Measurements from ENCODE around the gene GPC1. TPM values are rescaled to one million over a fixed set of nuclear protein-coding genes. Genes with fewer than 3 reads are reported as not detected.

Gene GPC1
- total and polyA plus RNA-seq, 2 experiments from 2014 or later: 9.0 to 46.2 TPM

GRCh38 chr2:240395448-240395847 is 40.0 kb upstream of the GPC1 start:
- Histone ChIP-seq H3K36me3 (ENCODE audit: insufficient read depth) (no peaks in the 10 kb centered on the region), H3K4me3 (no peak overlapping the region), H3K4me1 (ENCODE audit: insufficient read depth) (no peaks in the 10 kb centered on the region), H4K20me1 (replicated peaks; ENCODE audit: insufficient read depth) (no peaks in the 10 kb centered on the region), H2AFZ (no peak overlapping the region), H3K79me2 (replicated peaks; ENCODE audit: insufficient read depth) (no peaks in the 10 kb centered on the region), H3K27me3 (ENCODE audit: insufficient read depth) (no peaks in the 10 kb centered on the region), H3K27ac (ENCODE audit: low read depth) (no peak overlapping the region), H3F3A (replicated peaks; ENCODE audit: low read depth) (no peaks in the 10 kb centered on the region), H3K9me2 (ENCODE audit: insufficient read depth) (no peaks in the 10 kb centered on the region), H3K4me2 (no peak overlapping the region)
- TF ChIP-seq ZNF331 (CRISPR knock-in tag; IDR thresholded peaks at IDR 0.05; ENCODE audit: low read depth) (no peak), STAT1 (IDR thresholded peaks at IDR 0.05; ENCODE audit: unreplicated experiment) (no peak), ZNF114 (CRISPR knock-in tag; IDR thresholded peaks at IDR 0.05) (no peak), POLR2AphosphoS5 (IDR thresholded peaks at IDR 0.05; ENCODE audit: low read depth) (no peak), EZH2 (IDR thresholded peaks at IDR 0.05; ENCODE audit: low read depth, unreplicated experiment) (no peak), JUNB (IDR thresholded peaks at IDR 0.05; ENCODE audit: unreplicated experiment) (no peak), NANOG (IDR thresholded peaks at IDR 0.05; ENCODE audit: borderline replicate concordance) (no peak), REST (IDR thresholded peaks at IDR 0.05; ENCODE audit: unreplicated experiment) (no peak), CREB1 (CRISPR knock-in tag; IDR thresholded peaks at IDR 0.05; ENCODE audit: low read depth) (no peak), EZH2phosphoT487 (IDR thresholded peaks at IDR 0.05; ENCODE audit: unreplicated experiment) (no peak), ETS1 (IDR thresholded peaks at IDR 0.05) (no peak)
- TF ChIP-seq, protein P1, sequence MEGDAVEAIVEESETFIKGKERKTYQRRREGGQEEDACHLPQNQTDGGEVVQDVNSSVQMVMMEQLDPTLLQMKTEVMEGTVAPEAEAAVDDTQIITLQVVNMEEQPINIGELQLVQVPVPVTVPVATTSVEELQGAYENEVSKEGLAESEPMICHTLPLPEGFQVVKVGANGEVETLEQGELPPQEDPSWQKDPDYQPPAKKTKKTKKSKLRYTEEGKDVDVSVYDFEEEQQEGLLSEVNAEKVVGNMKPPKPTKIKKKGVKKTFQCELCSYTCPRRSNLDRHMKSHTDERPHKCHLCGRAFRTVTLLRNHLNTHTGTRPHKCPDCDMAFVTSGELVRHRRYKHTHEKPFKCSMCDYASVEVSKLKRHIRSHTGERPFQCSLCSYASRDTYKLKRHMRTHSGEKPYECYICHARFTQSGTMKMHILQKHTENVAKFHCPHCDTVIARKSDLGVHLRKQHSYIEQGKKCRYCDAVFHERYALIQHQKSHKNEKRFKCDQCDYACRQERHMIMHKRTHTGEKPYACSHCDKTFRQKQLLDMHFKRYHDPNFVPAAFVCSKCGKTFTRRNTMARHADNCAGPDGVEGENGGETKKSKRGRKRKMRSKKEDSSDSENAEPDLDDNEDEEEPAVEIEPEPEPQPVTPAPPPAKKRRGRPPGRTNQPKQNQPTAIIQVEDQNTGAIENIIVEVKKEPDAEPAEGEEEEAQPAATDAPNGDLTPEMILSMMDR (conservative IDR thresholded peaks at IDR 0.05; ENCODE audit: low read depth in 2 of 2): no peak
- TF ChIP-seq, protein P2, sequence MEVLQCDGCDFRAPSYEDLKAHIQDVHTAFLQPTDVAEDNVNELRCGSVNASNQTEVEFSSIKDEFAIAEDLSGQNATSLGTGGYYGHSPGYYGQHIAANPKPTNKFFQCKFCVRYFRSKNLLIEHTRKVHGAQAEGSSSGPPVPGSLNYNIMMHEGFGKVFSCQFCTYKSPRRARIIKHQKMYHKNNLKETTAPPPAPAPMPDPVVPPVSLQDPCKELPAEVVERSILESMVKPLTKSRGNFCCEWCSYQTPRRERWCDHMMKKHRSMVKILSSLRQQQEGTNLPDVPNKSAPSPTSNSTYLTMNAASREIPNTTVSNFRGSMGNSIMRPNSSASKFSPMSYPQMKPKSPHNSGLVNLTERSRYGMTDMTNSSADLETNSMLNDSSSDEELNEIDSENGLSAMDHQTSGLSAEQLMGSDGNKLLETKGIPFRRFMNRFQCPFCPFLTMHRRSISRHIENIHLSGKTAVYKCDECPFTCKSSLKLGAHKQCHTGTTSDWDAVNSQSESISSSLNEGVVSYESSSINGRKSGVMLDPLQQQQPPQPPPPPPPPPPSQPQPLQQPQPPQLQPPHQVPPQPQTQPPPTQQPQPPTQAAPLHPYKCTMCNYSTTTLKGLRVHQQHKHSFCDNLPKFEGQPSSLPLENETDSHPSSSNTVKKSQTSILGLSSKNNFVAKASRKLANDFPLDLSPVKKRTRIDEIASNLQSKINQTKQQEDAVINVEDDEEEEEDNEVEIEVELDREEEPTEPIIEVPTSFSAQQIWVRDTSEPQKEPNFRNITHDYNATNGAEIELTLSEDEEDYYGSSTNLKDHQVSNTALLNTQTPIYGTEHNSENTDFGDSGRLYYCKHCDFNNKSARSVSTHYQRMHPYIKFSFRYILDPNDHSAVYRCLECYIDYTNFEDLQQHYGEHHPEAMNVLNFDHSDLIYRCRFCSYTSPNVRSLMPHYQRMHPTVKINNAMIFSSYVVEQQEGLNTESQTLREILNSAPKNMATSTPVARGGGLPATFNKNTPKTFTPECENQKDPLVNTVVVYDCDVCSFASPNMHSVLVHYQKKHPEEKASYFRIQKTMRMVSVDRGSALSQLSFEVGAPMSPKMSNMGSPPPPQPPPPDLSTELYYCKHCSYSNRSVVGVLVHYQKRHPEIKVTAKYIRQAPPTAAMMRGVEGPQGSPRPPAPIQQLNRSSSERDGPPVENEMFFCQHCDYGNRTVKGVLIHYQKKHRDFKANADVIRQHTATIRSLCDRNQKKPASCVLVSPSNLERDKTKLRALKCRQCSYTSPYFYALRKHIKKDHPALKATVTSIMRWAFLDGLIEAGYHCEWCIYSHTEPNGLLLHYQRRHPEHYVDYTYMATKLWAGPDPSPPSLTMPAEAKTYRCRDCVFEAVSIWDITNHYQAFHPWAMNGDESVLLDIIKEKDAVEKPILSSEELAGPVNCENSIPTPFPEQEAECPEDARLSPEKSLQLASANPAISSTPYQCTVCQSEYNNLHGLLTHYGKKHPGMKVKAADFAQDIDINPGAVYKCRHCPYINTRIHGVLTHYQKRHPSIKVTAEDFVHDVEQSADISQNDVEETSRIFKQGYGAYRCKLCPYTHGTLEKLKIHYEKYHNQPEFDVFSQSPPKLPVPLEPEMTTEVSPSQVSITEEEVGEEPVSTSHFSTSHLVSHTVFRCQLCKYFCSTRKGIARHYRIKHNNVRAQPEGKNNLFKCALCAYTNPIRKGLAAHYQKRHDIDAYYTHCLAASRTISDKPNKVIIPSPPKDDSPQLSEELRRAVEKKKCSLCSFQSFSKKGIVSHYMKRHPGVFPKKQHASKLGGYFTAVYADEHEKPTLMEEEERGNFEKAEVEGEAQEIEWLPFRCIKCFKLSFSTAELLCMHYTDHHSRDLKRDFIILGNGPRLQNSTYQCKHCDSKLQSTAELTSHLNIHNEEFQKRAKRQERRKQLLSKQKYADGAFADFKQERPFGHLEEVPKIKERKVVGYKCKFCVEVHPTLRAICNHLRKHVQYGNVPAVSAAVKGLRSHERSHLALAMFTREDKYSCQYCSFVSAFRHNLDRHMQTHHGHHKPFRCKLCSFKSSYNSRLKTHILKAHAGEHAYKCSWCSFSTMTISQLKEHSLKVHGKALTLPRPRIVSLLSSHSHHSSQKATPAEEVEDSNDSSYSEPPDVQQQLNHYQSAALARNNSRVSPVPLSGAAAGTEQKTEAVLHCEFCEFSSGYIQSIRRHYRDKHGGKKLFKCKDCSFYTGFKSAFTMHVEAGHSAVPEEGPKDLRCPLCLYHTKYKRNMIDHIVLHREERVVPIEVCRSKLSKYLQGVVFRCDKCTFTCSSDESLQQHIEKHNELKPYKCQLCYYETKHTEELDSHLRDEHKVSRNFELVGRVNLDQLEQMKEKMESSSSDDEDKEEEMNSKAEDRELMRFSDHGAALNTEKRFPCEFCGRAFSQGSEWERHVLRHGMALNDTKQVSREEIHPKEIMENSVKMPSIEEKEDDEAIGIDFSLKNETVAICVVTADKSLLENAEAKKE (CRISPR knock-in tag; IDR thresholded peaks at IDR 0.05): no peak
- peaks cover 7% of the 10 kb centered on the region for H3K4me1 Mint-ChIP-seq
- DNase-seq (ENCODE audit: low spot score): no peak
- no peaks in the 10 kb centered on the region; the same call in 1 of the 3 replicates for H3K9me3 Mint-ChIP-seq
- no peak overlapping the region for H3K4me3 Mint-ChIP-seq
- no peaks in the 10 kb centered on the region for H3K27me3 Mint-ChIP-seq (ENCODE audit: insufficient read depth, low read depth, poor library complexity)
- no peak for ATAC-seq
- H3K36me3 Mint-ChIP-seq (ENCODE audit: low read depth): no peaks in the 10 kb centered on the region
- H3K27ac Mint-ChIP-seq: no peak overlapping the region
